Ishikawa (cell line): ENCODE measurements around the gene ING5.

Experiments
- CEBPB ChIP-seq: IDR thresholded peaks from 2 replicates; pipeline ENCODE4 v1.6.1; 2012
- CREB1 ChIP-seq: IDR thresholded peaks from 2 replicates; pipeline ENCODE4 v1.6.1; 2012; ENCODE audit warnings: low read depth
- EGR1 ChIP-seq: IDR thresholded peaks from 2 replicates; pipeline ENCODE4 v1.6.1; 2012
- EP300 ChIP-seq: IDR thresholded peaks from 2 replicates; pipeline ENCODE4 v1.6.1; 2012; ENCODE audit warnings: borderline replicate concordance
- NFIC ChIP-seq: IDR thresholded peaks from 2 replicates; pipeline ENCODE4 v1.6.1; 2012
- RAD21 ChIP-seq: IDR thresholded peaks from 2 replicates; pipeline ENCODE4 v1.6.1; 2012; ENCODE audit warnings: low read depth
- REST ChIP-seq: IDR thresholded peaks from 2 replicates; pipeline ENCODE4 v1.6.1; 2012; ENCODE audit warnings: low read depth, mild to moderate bottlenecking
- TAF1 ChIP-seq: IDR thresholded peaks from 2 replicates; pipeline ENCODE4 v1.6.1; 2012; ENCODE audit warnings: low read depth, mild to moderate bottlenecking
- TCF12 ChIP-seq: IDR thresholded peaks from 2 replicates; pipeline ENCODE4 v1.6.1; 2012; ENCODE audit warnings: low read depth
- TEAD4 ChIP-seq: IDR thresholded peaks from 2 replicates; pipeline ENCODE4 v1.6.1; 2012
- USF1 ChIP-seq: IDR thresholded peaks from 2 replicates; pipeline ENCODE4 v1.6.1; 2012
- YY1 ChIP-seq: IDR thresholded peaks from 2 replicates; pipeline ENCODE4 v1.6.1; 2012; ENCODE audit warnings: low read depth
- ZBTB7A ChIP-seq: IDR thresholded peaks from 2 replicates; pipeline ENCODE4 v1.6.1; 2012; ENCODE audit warnings: low read depth
- TF ChIP-seq, protein P1 (sequence below): IDR thresholded peaks from 2 replicates; pipeline ENCODE4 v1.6.1; 2012

- TF ChIP-seq TEAD4 (no peak), NFIC (no peak), CEBPB (no peak), TAF1 (no peak), EP300 (no peak), REST (no peak), EGR1 (no peak), CREB1 (no peak), ZBTB7A (no peak), TCF12 (no peak), YY1 (no peak), USF1 (no peak), RAD21 (no peak)
- TF ChIP-seq, protein P1, sequence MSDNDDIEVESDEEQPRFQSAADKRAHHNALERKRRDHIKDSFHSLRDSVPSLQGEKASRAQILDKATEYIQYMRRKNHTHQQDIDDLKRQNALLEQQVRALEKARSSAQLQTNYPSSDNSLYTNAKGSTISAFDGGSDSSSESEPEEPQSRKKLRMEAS = no peak
These were observed 29.3 kb upstream of the ING5 start for GRCh38 chr2:241672243-241673188.
